Measurements from ENCODE around the gene ESRRG. TPM values are rescaled to one million over a fixed set of nuclear protein-coding genes. Genes with fewer than 3 reads are reported as not detected.

Gene ESRRG
- total RNA-seq, 1 experiment from 2014 or later, result 0.14 TPM

DNA sequence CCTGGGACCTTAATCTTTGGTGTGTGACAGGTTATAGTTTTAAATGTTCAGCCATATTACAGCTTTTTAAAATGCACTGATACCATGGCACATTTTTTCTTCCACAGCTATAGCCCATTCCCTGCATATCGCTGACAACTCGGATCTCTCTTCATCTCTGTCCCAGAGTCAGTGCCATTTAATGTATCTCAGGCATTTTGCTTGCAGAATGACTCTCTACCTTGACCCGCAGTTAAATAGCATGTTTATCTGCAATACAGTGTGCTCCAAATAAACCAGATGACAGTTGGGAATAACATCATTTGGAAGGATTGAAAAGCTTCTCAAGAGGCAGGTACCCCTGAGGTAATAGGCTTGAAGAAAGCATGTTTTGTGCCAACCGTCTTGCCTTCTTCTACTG lies 200.2 kb downstream of the ESRRG start:
- DNase-seq (ENCODE audit: low read depth), result no peak

DNA sequence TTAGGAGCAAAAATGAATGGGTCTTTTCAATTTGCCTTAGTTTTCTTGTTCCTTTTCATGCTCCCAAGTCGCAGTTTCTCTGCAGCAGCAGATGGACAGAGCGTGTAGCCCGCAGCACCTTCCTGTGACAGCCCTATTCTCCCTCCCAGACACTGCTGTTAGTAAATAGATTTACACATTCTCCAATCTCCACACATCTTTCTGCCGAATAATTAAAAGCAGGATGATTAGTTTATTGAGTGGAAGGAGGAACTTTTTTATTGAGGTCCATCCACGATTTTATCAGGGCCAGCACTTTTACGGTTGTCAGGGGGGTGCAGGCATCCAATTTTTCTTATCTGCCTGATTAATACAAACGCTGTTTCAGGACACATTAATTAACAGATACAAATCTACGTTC lies 201.8 kb downstream of the ESRRG start:
- DNase-seq (ENCODE audit: low read depth), result no peak

DNA sequence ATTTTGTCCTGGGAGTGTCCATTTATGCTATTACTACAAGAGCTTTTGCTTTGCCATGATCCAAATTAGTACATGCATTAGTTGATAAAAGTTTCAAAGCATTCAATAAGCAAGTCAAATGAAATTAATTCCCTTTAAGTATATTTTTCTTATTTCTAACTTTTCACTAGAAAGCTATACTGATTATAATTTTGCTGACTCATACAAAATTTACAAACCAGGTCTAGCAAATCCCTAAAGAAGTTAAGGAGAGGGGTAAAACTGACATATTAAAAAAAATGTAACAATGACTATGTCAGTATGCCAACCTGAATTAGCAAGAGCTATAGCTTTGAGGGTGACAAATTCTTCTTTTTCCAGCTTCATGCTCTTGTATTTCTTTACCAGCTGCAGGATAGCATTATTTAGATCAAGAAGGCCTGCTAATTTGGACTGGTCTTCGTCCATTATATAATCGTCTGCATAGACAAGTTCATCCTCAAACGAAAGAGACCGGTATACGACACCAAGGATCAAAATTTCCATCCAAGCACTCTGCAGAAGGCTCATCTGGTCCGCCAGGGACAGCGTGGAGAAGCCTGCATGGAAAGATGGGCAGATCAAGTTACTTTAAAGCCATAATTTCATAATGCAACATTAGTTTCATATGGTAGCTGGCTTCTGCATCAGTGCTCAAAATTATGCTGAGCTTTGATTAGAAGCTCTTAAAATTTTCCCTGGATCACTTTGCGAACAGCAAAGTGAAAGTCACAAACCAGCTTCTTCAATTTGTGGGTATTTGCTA lies 204.2 kb downstream of the ESRRG start:
- DNase-seq (ENCODE audit: low read depth), result no peak

DNA sequence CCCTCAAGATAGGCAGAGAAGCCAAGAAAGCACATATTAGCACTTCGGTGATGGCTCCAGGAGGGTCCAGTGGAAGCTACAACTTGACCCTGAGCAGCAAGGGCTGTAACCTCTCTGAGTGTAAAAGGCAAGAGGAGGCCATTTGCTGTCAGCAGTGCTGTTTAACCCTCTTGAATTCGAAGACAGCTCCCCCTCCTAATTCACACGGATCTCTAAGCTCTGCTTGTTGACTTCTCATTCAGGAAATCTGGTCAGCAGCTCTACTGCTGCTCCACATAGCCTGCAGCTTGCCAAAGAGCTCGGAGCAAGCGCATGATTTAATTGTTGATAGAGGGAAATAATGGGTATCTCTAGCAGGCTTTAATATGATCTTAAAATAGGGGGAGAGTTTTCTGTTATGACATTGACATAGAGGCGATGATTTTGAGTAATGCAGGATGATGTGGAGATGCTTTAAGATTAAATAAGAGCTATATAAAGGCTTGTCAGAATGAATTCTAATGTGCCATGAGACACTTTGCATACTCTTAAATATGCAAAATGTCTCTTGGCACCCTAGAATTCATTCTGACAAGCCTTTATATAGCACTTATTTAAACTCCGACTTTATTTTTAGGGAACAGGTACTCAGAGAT lies 220.6 kb downstream of the ESRRG start:
- no peak for DNase-seq (ENCODE audit: low read depth)

DNA sequence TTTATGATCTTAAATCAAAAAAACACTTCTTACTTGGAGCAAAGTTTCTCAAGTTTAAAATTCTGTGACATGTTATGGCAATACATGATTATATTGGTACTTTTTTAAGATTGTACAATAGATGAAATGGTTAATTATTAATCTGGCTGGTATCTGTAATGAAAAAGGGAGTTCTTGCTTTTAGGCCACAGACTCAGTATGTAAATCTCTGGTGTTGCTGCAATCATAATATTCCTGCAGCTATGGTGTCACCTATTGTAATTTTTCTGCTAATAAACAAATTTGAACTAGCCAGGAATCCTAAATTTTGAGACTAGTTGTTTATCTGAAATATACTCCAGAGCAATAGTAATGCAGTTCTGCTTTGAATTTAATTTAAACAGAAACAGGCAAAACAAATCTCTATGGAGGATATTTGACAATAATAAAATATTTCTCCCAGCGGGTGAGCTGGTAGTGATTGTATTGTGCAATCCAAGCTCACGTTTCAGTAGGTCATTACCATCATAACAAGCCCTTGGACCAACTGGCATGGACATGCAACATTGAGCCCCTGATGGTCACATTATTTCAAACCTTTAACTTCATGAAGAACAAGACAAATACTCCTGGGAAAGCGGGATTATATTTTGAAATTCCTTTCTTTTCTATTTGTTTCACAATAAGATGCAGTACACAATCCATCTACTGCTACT lies 222.8 kb downstream of the ESRRG start:
- DNase-seq (ENCODE audit: low read depth), result no peak

DNA sequence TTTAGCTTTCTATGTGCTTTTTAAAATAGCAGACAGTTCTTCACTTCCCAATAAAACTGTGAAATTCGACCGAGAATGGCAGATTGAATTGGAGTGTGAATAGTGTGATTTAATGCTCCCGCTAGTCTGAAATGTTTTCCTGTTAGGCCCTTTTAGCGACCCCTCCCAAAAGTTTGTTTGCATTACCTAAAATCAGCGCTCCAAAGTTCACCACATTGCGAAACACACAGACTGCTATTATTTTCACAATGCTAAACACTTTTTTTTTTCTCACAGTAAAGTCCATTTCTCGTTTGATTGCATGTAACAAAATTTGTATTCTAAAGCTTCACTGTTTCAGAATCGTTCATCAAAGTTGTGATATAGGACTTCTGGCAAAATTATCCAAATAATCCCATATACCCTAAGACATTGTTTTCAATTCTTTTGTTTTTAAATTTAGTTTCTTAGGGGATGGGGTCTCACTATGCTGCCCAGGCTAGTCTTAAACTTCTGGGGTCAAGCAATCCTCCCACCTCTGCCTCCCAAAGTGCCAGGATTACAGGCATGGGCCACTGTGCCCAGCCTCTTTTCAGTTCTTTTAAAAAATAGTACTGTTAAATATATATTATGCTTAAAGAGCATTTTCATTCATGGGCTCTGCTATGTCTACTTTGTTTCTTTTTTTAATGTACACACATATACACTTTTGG lies 223.5 kb downstream of the ESRRG start:
- no peak for DNase-seq (ENCODE audit: low read depth)

DNA sequence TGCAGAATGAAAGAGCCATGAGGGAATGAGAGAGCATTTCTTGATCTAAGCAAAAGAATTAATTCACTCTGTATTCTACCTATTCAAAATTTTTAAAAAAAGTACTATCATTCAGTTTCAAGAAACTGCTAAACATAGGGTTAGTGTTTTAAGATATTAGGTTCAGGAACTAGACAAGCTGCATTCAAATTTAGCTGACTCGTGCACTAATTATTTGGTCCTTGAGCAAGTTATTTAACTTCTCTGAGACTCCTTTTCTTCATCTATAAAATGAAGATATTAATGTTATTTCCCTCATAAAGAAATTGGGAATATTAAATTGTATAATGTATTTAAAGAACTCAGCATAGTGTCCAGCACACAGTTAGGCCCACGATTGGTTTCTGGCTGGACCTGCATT lies 225.0 kb downstream of the ESRRG start:
- no peak for DNase-seq (ENCODE audit: low read depth)

DNA sequence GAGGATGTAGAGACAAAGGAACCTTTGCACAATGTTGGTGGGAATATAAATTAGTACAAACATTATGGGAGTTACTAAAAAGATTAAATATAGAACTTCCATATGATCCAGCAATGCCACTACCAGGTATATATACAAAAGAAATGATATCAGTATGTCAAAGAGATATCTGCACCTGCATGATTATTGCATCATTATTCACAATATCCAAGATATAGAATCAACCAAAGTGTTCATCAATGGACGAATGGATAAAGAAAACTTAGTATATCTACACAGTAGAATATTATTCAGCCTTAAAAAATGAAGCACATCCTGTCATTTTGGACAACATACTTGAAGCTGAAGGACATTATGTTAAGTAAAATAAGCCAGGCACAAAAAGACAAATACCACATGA lies 238.2 kb downstream of the ESRRG start:
- DNase-seq (ENCODE audit: low read depth), result no peak

DNA sequence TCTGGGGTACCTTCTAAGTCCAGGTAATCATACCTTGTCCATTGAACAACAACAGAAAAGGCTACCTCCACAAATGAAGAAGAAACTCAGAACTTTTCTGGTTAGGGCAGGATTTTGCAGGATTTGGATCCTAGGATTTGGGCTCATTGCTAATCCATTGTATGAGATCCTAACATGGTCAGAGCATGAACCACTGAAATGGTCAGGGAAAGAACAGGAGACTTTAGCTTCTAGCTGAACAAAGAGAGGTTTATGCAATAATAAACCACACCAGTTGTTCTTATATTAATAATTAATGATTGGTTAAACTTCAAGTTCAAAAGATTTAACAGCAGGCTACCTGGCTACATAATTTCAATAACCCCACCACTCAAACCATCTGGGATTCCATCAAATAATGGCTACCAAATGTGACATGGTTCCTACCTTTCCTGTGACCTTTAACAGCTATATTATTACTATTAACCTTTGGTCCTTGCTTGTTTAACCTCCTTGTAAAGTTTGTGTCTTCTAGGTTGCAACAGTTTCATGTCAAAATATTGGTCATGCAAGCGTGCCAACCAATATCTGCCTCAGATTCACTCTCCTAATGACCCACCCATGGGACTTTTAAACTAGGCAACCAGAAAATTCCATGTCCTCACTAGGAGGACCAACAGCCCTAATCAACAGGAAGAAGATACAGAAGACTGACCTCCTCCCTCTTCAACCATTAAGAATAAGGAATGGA lies 239.4 kb downstream of the ESRRG start:
- DNase-seq (ENCODE audit: low read depth), result no peak

DNA sequence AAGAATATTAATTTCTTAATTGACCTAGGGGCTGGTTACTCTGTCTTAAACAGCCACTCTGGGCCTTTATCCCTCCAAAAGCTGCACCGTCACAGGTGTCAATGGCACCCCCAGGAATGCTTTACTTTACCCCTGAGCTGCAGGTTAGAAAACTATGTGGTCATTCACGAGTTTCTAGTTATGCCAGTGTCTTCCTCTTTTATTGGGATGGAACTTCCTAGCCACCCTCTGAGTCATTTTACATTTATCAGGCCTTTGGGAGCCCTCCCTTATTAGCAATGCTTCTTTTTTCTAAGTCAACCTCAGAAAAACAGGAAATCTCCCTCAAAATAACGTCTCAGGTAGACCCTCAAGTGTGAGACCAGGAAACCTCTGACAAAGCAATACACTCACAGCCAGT lies 240.6 kb downstream of the ESRRG start:
- DNase-seq (ENCODE audit: low read depth), result no peak

DNA sequence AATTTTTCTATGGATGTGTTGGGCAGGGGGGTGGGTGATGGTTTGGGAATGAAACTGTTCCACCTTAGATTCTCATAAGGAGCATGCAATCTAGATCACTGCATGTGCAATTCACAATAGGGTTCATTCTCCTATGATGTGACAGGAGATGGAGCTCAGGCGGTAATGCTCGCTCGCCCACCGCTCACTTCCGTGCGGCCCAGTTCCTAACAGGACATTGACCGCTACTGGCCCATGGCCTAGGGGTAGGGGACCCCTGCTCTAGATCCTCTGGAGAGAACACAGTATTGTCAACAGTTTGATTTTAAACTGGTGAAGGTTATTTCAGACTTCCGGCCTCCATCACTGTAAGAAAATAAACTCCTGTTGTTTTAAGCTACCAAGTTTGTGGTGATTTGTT lies 245.0 kb downstream of the ESRRG start:
- no peak for DNase-seq (ENCODE audit: low read depth)

DNA sequence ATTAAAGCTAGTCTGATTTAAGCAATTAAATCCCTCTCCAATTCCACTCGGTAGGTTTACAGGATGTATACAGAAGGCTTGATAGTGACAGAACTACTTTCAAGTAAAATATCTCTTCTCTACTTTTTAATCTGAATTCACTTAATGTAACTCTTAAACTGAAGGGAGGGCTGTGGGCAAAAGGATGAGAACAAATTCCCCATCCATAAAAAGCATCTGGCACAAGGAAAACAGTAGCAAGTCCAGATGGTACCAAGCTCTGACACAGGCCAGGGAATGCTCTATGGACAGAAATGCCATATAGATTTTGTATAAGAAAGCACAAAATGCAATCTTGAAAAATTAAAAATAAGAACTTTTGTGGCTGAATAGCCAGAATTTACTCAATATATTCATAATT lies 246.9 kb downstream of the ESRRG start:
- DNase-seq (ENCODE audit: low read depth), result no peak

DNA sequence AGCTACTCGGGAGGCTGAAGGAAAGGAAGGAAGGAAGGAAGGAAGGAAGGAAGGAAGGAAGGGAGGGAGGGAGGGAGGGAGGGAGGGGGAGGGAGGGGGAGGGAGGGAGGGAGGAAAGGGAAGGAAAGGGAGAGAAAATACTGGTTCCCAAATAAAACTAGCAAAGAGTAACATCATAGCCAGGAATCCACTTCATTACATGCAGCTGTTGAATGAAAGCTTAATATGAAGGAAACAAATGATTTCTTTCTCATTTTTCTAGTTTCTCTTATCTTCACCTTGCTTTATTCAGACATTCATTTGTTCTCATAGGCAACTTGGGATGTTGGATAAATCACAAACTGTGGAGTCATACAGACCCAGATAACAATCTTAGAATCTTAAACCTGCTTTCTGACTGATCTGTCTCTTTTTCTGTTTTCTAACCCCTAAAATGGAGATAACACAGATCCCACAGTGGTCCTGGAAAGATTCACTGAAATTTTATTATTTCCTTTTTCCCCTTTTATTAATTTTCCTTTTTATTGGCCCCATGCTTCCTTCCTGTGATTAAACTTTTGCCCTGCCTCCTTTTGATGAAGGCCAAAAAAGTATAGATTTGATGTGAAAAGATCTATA lies 247.5 kb downstream of the ESRRG start:
- no peak for DNase-seq (ENCODE audit: low read depth)

DNA sequence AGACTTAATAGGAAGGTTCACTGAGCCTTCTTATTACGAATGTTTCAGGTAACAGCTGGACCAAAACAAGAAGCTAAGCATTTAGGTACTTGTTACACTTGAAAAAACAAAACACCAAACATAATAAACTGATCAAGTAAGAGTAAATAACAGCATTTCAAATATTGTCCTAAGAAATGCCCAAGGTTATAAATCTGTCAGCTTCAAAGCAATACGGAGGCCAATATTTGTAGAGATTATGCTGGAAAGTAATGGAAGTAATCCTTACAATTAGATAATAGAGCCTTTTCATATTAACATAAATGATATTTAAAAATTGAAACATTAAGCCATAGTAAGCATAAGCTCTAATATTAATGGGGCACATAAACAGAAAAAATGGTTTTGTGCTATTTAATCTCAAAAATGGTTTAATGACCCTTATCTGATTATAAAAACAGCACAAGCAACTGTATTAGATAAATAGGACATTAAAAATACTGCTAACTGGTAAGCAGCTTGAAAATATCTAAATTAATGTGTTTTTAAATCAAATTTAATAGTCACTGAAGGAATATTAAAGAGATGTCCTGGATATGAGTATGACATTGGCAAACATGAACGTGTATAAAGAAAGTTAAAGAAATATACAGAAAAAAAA lies 256.9 kb downstream of the ESRRG start:
- DNase-seq (ENCODE audit: low read depth), result no peak

DNA sequence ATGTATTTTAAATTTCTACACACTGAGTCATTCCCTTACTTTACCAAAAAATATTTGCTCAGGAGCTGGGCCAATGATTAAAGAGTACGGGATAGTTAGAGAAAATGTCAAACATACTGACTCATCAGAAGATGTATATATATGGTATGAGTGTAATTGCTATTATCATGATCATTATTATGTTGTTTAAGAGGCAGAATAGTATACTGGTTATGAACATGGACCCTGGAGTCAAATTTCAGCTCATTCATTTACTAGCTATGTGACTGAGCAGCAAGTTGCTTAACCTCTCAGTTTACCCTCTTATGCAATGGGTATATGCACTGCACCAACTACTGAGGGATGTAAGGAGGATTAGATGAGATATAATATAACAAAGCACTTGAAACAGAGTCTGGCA lies 258.7 kb downstream of the ESRRG start:
- DNase-seq (ENCODE audit: low read depth), result peak; percentile 89

DNA sequence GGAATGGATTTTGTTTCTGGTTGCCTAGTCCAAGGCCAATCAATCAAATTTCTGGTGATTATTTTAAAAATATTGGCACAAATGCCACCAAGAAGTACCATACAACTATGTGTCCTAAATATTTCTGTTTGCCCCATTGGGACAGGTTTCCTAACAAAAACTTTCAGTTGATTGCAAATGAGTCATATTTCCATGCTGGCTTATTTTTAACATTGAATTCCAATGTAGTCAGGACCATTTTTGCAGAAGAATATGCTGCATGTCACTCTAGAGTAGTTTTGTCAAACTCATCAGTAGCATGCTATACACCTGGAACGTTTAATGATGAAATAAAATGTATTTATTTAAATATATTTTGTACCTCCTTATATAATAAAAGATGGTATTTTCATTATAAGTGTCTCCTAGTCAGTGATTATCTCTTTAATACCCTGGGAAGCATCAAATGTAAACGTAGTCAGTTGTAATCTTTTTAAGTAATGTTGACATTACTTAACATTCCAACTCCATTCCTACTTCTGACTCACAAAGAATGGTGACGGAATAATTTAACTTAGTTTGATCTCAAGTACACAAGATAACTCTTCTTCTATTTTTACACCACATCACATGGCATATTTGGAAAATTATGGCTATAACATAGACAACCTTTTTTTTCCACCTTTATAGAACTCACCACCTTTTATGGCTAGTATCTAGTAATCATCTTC lies 261.0 kb downstream of the ESRRG start:
- DNase-seq (ENCODE audit: low read depth), result peak; percentile 10

DNA sequence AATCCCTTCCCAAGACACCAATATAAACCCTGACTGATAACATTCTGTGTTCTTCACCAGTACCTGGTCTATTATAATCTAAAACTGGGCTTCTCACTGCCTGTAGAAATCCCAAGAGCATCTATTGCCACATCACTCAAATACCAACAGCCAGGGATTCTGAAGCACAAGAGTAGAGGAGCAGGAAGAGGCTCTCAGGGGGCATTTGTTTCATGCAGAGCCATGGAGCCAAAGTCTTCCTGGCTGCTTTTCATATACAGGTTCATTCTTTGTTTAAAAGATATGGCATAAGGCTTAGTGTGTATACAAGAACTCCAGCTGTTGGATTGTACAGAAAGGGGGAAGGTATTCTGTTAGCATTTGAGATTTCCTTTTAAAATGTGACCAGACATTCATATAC lies 261.8 kb downstream of the ESRRG start:
- DNase-seq (ENCODE audit: low read depth), result no peak

DNA sequence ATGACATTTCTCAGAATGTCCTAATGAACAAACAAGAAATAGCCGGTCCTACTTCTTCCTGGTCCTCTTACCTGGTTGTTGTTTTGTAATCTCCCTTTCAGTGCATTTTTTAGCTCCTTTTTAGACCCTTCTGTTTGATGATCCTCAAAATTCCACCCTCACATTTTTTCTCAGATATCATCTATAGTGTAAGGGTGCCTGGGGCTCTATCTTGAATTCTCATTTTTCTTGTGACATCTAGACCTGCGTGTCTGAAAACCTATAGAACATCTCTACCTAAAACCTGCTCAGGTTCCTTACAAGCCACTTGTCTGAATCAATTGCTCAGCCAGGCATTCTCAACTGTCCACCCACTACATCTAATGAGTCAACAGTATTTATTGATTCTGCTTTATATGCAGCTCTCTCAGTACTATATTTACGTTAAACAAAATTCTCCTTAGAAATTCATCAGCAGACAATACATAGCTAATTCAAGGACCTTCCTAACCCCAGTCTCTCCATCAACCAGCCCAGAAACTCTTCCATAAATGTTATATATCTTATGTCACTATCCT lies 263.5 kb downstream of the ESRRG start:
- no peak for DNase-seq (ENCODE audit: low read depth)

DNA sequence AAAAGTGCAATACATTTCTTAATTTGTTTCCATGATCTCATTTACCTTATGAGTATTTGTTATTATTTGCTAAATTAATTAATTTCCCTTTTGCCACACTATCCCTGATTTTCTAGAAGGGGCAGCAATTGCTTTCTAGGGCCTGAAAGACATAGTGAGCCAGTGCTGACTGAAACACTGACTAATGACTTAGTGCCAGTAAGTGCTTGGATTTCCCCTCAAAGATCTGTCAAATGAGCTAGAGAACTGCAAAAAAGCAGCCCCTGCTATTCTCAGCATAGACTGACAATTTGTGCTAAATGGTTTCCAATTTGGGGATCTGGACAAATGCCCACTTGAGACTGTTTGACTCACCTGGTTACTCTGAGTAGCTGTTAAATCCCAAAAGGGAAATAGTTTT lies 264.4 kb downstream of the ESRRG start:
- DNase-seq (ENCODE audit: low read depth), result no peak

Data from HT1080 (cell line).